Mesothelial cell of epicardium (in vitro differentiated cells): ENCODE data around the gene DNAJB6. TPM values are rescaled to one million over a fixed set of nuclear protein-coding genes. Genes with fewer than 3 reads are reported as not detected.

Source experiments
- DNase-seq, 2 experiments: peaks; one replicate each; pipeline ENCODE4 v3.0.0; 2021; ENCODE audit warnings: low spot score in 2 of 2; ENCODE audit not compliant: unreplicated experiment in 2 of 2
- H3K27ac Mint-ChIP-seq: 2 replicates; pipeline ENCODE4 v1.8.0; 2021; ENCODE audit warnings: mixed read lengths
- H3K27me3 Mint-ChIP-seq: 2 replicates; pipeline ENCODE4 v1.8.0; 2021; ENCODE audit warnings: low read depth, mixed read lengths
- H3K36me3 Mint-ChIP-seq: 2 replicates; pipeline ENCODE4 v1.8.0; 2021; ENCODE audit warnings: mixed read lengths
- H3K4me1 Mint-ChIP-seq: 2 replicates; pipeline ENCODE4 v1.8.0; 2021; ENCODE audit warnings: mixed read lengths
- H3K4me3 Mint-ChIP-seq: 2 replicates; pipeline ENCODE4 v1.8.0; 2021; ENCODE audit warnings: mild to moderate bottlenecking, moderate library complexity, mixed read lengths
- H3K9me3 Mint-ChIP-seq: 2 replicates; pipeline ENCODE4 v1.8.0; 2021; ENCODE audit warnings: mixed read lengths
- CTCF ChIP-seq: fragments of 200-600 bp; sonication (generic); IDR thresholded peaks from one replicate; pipeline ENCODE4 v1.5.0; 2021; ENCODE audit warnings: antibody characterized with exemption; ENCODE audit not compliant: unreplicated experiment
- total RNA-seq: library from RNA; stranded (reverse); gene quantifications from 3 replicates; pipeline ENCODE4 v1.2.1, GENCODE V29; 2021

The DNAJB6 gene
- total RNA-seq, 1 donor from 2014 or later = 115 TPM

DNA sequence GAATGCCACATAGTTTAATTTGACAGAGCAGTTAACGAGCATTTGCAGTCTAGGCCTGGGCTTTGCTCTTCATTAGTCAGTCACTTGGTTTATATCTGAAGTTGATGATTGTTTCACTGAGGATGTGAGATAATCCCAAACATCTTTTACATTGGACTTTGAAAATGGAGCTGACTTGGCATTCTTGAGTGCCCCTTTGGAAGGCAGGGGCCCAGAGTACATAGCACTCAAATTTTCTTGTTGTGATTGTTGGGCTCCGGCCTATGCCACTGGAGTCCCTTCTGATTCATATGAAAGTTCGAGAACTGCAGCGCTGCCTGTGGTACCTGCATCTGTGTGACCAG lies 21.9 kb downstream of the DNAJB6 start:
- H3K4me3 Mint-ChIP-seq = no peak overlapping the region
- no peaks in the 10 kb centered on the region for H3K9me3 Mint-ChIP-seq
- TF ChIP-seq CTCF = no peak
- H3K27ac Mint-ChIP-seq = peak overlapping the region; percentile 64
- H3K4me1 Mint-ChIP-seq = peaks cover 29% of the 10 kb centered on the region
- peaks cover 11% of the 10 kb centered on the region for H3K36me3 Mint-ChIP-seq
- DNase-seq = no peak
- H3K27me3 Mint-ChIP-seq = no peaks in the 10 kb centered on the region

GRCh38 chr7:157359581-157359980 lies 22.8 kb downstream of the DNAJB6 start:
- H3K4me1 Mint-ChIP-seq = peaks cover 27% of the 10 kb centered on the region
- DNase-seq = no peak
- no peak for TF ChIP-seq CTCF
- H3K27me3 Mint-ChIP-seq = no peaks in the 10 kb centered on the region
- H3K27ac Mint-ChIP-seq = no peak overlapping the region
- peaks cover 15% of the 10 kb centered on the region for H3K36me3 Mint-ChIP-seq
- no peaks in the 10 kb centered on the region for H3K9me3 Mint-ChIP-seq
- no peak overlapping the region for H3K4me3 Mint-ChIP-seq

DNA sequence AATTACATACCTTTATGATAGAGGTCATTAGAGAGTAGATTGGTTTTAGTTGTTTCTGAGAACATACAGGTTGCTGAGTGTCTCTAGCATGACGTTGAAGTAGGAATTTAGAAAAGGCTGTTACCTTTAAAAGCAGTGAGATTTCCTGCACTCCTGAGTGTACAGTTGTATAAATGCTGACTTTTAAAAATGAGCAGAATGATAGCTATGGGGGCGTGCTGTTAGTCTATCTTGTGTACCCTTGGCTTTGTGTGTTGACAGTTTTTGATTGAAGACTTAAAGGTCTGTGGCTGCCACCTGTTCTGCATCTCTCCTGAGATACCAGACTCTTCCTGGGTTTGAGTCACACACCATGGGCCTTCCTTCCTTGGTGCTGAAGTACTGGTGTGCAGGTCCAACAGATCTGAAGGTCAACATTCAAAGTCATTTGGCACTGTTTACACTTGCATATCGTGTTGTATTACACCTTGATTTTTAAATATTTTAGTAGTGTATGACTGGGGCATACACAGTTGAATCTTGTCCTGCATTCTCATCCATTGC lies 23.8 kb downstream of the DNAJB6 start:
- H3K4me1 Mint-ChIP-seq = peaks cover 20% of the 10 kb centered on the region

DNA sequence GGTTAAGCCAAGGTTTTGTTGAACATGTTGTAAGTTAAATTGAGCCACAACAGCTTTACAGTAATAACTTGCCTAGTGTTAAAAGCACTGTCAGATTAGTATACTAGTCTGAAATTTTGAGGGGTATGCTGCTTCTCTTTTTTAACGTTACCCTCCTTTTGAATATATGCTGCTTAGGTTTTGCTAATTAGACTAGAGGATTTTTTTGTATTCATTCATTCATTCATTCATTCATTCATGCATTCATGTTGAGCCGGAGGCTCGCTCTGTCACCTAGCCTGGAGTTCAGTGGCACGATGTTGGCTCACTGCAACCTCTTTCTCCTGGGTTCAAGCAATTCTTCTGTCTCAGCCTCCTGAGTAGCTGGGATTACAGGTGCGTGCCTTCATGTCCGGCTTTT lies 24.7 kb downstream of the DNAJB6 start:
- peaks cover 4% of the 10 kb centered on the region for H3K9me3 Mint-ChIP-seq
- H3K27me3 Mint-ChIP-seq = no peaks in the 10 kb centered on the region
- peaks cover 12% of the 10 kb centered on the region for H3K4me1 Mint-ChIP-seq
- H3K4me3 Mint-ChIP-seq = no peak overlapping the region
- DNase-seq = no peak
- no peak for TF ChIP-seq CTCF
- no peak overlapping the region for H3K27ac Mint-ChIP-seq
- H3K36me3 Mint-ChIP-seq = peaks cover 27% of the 10 kb centered on the region

More for the DNA sequence above, 23.8 kb downstream of the DNAJB6 start:
- no peak for DNase-seq
- Mint-ChIP-seq H3K27me3 (no peaks in the 10 kb centered on the region), H3K9me3 (no peaks in the 10 kb centered on the region), H3K36me3 (peaks cover 21% of the 10 kb centered on the region), H3K4me3 (no peak overlapping the region), H3K27ac (no peak overlapping the region)
- TF ChIP-seq CTCF = no peak

DNA sequence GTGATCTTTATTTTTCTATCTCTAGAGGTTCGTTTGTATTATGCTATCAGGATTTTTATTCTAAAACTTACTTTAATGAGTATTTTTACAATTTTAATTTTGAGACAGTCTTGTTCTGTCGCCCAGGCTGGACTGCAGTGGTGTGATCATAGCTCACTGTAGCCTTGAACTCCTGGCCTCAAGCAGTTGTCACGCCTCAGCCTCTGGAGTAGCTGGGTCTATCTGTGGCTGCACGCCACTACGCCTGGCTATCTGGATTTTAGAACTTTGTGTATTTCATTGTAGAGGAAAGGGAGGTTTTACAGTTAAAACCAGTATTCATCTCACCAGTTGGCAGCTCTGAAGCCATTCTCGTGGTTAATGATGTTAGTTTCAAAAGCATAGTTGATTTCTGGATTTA lies 25.9 kb downstream of the DNAJB6 start:
- H3K9me3 Mint-ChIP-seq = peaks cover 4% of the 10 kb centered on the region
- no peak overlapping the region for H3K4me3 Mint-ChIP-seq
- H3K27me3 Mint-ChIP-seq = no peaks in the 10 kb centered on the region
- peaks cover 7% of the 10 kb centered on the region for H3K4me1 Mint-ChIP-seq
- no peak for DNase-seq
- H3K36me3 Mint-ChIP-seq = peaks cover 36% of the 10 kb centered on the region
- TF ChIP-seq CTCF = no peak
- H3K27ac Mint-ChIP-seq = no peak overlapping the region

DNA sequence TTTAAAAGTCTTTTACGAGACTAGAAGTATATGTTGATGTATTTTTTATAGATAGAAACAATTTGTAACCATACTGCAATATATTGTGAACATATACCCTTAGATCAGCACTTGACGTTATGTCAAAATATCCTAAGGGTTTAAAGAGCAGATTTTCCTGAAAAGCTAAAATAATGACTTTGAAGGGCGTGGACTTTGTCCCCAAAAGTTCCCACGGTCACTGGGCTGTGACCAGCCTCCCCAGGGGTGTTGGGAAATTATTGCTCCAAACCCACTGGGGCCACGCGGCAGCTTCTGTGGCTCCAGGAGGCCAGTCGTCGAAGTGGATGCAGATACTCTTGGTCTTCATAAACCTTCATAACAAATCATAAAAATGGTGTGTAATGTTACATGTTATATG lies 29.9 kb downstream of the DNAJB6 start:
- no peaks in the 10 kb centered on the region for H3K4me1 Mint-ChIP-seq
- no peaks in the 10 kb centered on the region for H3K27me3 Mint-ChIP-seq
- H3K36me3 Mint-ChIP-seq = peaks cover 48% of the 10 kb centered on the region
- no peak overlapping the region for H3K27ac Mint-ChIP-seq
- no peak for TF ChIP-seq CTCF
- DNase-seq = no peak
- H3K9me3 Mint-ChIP-seq = peaks cover 4% of the 10 kb centered on the region
- H3K4me3 Mint-ChIP-seq = no peak overlapping the region
